ENCODE measurements around the gene WNT4. TPM values are rescaled to one million over a fixed set of nuclear protein-coding genes. Genes with fewer than 3 reads are reported as not detected.

Gene WNT4
- total RNA-seq, 4 donors from 2014 or later = 1.4 to 5.0 (median 2.5) TPM

- peaks cover 0 to 25% (median 13%) of the 10 kb centered on the region in 4 donors for H3K4me1 ChIP-seq
- TF ChIP-seq POLR2A (IDR thresholded peaks at IDR 0.05) = no peak
- no peak for TF ChIP-seq CTCF (IDR thresholded peaks at IDR 0.05)
- H3K36me3 ChIP-seq = peaks cover 0 to 49% (median 0%) of the 10 kb centered on the region in 3 donors
Observed at GRCh38 chr1:22080191-22080590, 62.7 kb downstream of the WNT4 start.

GRCh38 chr1:22078133-22078532, 64.8 kb downstream of the WNT4 start:
- Histone ChIP-seq H3K4me1 (peaks cover 0 to 40% (median 21%) of the 10 kb centered on the region in 4 donors), H3K27ac (no peak overlapping the region), H3K9me3 (no peaks in the 10 kb centered on the region), H3K27me3 (no peaks in the 10 kb centered on the region), H3K36me3 (peaks cover 0 to 43% (median 0%) of the 10 kb centered on the region in 3 donors), H3K4me3 (no peak overlapping the region)
- no peak for DNase-seq
- no peak for TF ChIP-seq POLR2A (IDR thresholded peaks at IDR 0.05)
- no peak for TF ChIP-seq CTCF (IDR thresholded peaks at IDR 0.05)

More at GRCh38 chr1:22080191-22080590, 62.7 kb downstream of the WNT4 start:
- Histone ChIP-seq H3K9me3 (no peaks in the 10 kb centered on the region), H3K4me3 (no peak overlapping the region), H3K27ac (no peak overlapping the region), H3K27me3 (no peaks in the 10 kb centered on the region)
- DNase-seq = no peak

GRCh38 chr1:22077728-22078127, 65.2 kb downstream of the WNT4 start:
- TF ChIP-seq POLR2A (IDR thresholded peaks at IDR 0.05) = no peak
- no peak for TF ChIP-seq CTCF (IDR thresholded peaks at IDR 0.05)
- Histone ChIP-seq H3K27ac (no peak overlapping the region), H3K4me3 (no peak overlapping the region), H3K27me3 (no peaks in the 10 kb centered on the region), H3K4me1 (peaks cover 0 to 40% (median 21%) of the 10 kb centered on the region in 4 donors), H3K36me3 (peaks cover 0 to 39% (median 0%) of the 10 kb centered on the region in 3 donors), H3K9me3 (no peaks in the 10 kb centered on the region)
- DNase-seq = no peak

- TF ChIP-seq CTCF (IDR thresholded peaks at IDR 0.05) = no peak
- no peak for TF ChIP-seq POLR2A (IDR thresholded peaks at IDR 0.05)
- no peak overlapping the region for H3K4me3 ChIP-seq
- H3K4me1 ChIP-seq = peaks cover 0 to 54% (median 21%) of the 10 kb centered on the region in 4 donors
- H3K27ac ChIP-seq = no peak overlapping the region
- H3K9me3 ChIP-seq = no peaks in the 10 kb centered on the region
- no peaks in the 10 kb centered on the region for H3K27me3 ChIP-seq
- peaks cover 0 to 26% (median 0%) of the 10 kb centered on the region in 3 donors for H3K36me3 ChIP-seq
- DNase-seq = no peak
Observed at GRCh38 chr1:22076346-22076745, 66.6 kb downstream of the WNT4 start.

- H3K9me3 ChIP-seq = no peaks in the 10 kb centered on the region
- H3K4me1 ChIP-seq = peaks cover 0 to 57% (median 21%) of the 10 kb centered on the region in 4 donors
- H3K27ac ChIP-seq = no peak overlapping the region
- no peak overlapping the region for H3K4me3 ChIP-seq
- H3K36me3 ChIP-seq = peaks cover 0 to 21% (median 0%) of the 10 kb centered on the region in 3 donors
- DNase-seq = no peak
- TF ChIP-seq CTCF (IDR thresholded peaks at IDR 0.05) = no peak
- no peak for TF ChIP-seq POLR2A (IDR thresholded peaks at IDR 0.05)
- H3K27me3 ChIP-seq = no peaks in the 10 kb centered on the region
Observed at GRCh38 chr1:22075718-22076117, 67.2 kb downstream of the WNT4 start.

GRCh38 chr1:22074803-22075202, 68.1 kb downstream of the WNT4 start:
- peaks cover 0 to 11% (median 0%) of the 10 kb centered on the region in 3 donors for H3K36me3 ChIP-seq
- H3K4me3 ChIP-seq = no peak overlapping the region
- no peak for DNase-seq
- H3K9me3 ChIP-seq = no peaks in the 10 kb centered on the region
- TF ChIP-seq POLR2A (IDR thresholded peaks at IDR 0.05) (no peak), CTCF (IDR thresholded peaks at IDR 0.05) (no peak)
- no peaks in the 10 kb centered on the region for H3K27me3 ChIP-seq
- H3K27ac ChIP-seq = no peak overlapping the region
- H3K4me1 ChIP-seq = peaks cover 0 to 57% (median 21%) of the 10 kb centered on the region in 4 donors

Data from Peyer's patch (tissue), 4 donors.